ENCODE results near the gene SMIM8.

DNA sequence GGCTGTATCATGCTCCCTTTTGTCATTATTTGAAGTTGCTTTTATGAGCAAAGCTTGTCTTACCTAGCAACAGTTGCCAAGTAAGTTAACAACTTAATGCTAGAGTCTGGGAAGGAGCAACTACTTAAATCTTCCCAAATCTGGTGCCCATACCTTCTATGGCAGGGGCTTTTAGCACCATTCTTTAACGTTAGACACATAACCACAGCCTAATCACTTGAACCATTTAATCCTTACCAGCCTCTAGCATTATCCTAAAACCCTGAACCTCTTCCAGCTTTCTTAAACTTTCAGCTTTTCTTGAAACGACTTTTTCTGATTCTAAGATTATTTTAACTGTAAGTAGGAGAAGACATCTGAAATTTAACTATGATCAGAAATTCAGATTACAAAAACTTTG lies 22.3 kb downstream of the SMIM8 start, which contains the start of gene C6orf163:
- TF ChIP-seq, protein P1, sequence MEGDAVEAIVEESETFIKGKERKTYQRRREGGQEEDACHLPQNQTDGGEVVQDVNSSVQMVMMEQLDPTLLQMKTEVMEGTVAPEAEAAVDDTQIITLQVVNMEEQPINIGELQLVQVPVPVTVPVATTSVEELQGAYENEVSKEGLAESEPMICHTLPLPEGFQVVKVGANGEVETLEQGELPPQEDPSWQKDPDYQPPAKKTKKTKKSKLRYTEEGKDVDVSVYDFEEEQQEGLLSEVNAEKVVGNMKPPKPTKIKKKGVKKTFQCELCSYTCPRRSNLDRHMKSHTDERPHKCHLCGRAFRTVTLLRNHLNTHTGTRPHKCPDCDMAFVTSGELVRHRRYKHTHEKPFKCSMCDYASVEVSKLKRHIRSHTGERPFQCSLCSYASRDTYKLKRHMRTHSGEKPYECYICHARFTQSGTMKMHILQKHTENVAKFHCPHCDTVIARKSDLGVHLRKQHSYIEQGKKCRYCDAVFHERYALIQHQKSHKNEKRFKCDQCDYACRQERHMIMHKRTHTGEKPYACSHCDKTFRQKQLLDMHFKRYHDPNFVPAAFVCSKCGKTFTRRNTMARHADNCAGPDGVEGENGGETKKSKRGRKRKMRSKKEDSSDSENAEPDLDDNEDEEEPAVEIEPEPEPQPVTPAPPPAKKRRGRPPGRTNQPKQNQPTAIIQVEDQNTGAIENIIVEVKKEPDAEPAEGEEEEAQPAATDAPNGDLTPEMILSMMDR (IDR thresholded peaks at IDR 0.05) = no peak
- TF ChIP-seq POLR2A (IDR thresholded peaks at IDR 0.05) = no peak
